GM19023 (cell line): ENCODE results near the gene PREP.

Experiments used
- ATAC-seq: cut with Tn5 transposase; IDR thresholded peaks from one replicate; pipeline ENCODE4 v1.9.1; 2021; ENCODE audit warnings: mild to moderate bottlenecking, moderate library complexity; ENCODE audit not compliant: unreplicated experiment

The PREP gene

DNA sequence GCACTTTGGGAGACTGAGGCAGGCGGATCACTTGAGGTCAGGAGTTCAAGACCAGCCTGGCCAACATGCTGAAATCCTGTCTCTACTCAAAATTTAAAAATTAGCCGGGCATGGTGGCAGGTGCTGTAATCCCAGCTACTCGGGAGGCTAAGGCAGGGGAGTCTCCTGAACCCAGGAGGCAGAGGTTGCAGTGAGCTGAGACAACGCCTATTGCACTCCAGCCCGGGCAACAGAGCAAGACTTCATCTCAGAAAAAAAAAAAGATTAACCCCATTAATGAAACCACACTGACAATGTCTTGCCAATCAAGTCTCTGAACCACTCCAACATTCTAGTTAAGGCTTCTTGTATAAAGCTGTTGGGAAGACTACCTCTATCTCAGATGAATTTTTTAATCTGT lies 4.0 kb downstream of the PREP start:
- ATAC-seq = no peak

DNA sequence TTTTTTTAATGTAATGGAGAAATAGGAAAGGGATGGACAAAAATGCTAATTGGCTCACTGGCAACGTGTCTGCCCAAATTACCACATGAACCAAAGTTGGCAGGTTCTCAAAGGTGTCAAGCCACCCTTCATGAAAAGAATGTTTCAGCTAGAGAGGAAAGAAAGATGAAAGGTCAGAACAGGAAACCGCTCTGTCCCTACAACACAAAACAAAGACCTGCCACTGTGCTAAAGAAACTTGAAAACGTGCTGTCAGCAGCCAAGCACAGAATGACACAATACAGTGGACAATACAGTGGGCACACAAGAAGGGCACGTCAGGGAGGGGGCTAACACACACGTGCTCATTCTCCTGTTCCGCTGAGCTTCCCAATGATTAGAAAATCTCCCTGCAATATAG lies 4.9 kb downstream of the PREP start:
- ATAC-seq = no peak

DNA sequence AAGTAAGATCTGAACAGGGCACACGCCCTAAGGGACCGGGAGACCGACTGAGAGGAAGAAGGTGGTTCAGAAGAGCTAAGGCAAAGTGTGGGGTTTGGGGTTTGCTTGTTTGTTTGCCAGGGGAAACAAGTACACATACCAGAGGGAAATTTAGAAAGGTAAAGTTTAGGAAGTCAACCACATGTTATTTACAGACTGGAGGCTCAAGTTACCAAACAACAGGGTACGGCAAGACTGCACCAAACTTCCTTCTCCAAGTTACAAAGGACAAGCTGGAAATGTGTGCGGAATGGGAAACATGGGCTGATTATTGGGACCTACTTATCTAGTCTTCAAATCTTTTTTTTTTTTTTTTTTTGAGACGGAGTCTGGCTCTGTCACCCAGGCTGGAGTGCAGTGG lies 11.2 kb downstream of the PREP start:
- no peak for ATAC-seq

DNA sequence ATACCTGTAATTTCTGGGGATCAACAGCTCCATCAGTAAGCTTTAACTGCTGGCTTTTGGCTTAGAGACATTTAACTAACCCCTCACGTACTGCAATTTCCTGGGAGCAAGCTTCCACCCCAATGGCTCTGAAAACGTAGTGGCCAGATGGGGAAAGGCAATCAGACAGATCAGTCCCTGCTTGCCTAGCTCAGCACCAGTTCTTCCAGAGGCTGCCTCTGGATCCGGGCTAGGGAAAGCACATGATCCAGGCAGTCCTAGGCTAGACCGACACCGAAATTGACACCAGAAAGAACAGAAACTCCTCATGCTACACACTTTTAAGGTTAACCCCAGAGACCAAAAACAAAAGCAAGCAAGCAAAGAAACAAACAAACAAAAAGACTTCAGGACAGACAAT lies 13.3 kb downstream of the PREP start:
- no peak for ATAC-seq

DNA sequence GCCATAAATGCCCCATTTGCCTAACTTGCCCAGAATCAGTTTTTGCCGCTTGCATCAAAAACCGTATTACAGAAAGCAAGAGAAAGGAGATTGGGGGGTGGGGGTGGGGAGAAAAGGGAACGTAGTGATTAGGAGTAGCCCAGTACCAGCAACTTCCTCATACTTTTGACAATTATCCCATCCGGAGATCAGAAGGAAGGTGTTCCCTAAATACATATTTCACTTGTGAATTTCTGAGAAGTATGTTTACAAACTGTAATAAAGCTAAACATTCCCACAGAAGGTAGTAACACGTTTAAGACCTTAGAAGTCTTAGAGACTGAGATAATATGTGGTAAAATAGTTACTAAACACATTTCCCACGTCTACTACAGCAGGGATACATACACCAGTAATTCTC lies 14.5 kb downstream of the PREP start:
- no peak for ATAC-seq

DNA sequence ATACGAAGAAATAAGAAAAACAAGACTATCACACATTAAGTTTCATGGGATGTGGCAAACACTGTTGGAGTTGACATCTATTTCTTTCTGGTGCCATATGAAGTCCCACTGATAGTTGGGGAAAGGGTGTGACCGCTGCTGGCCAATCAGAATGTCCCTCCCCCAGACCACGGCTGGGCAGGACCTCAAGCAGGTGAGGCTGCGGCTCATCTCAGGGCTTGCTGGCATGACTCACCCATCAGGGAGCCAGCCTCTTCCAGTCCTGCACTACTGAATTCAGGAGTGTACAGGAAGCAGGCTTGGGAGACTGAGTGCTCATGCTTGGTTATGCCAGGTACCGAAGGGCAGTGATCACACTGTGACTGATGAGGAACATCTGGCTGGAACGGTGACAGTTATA lies 18.9 kb downstream of the PREP start:
- ATAC-seq = no peak

DNA sequence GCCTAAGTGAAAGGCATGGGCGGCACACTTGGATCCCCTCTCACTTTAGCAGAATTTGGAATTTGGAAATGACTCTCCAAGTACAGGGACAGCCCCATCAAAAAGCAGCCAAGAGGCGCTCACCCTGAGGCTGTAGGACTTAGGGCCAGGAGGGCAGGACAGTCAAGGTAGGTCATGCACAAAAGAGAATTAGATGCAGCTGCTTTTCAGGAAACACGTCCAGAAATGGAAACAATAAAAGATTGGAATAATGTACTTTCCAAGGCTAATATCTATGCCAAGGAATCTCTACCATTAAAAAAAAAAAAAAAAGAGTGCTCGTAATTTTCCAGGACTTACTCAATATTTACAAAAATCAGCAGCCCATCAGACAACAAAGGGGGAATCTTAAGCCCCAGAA lies 19.9 kb downstream of the PREP start:
- no peak for ATAC-seq

DNA sequence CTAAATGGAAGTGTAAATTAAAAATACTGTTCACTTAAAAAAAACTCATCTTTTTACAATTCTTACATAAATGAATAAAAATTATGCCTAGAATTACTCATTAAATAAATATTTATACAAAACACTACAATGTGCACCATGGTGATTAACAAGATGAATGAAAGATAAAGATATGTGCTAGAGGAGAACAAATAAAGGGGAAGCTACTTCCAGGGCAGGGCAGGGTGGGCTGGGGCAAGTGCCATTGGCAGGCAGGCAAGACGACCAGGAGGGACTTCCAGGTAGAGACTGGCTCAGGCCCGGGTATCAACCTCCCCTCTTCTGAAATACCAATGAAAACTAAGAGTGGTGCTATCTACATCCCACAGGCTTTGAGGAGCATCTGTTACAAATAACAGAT lies 20.4 kb downstream of the PREP start:
- no peak for ATAC-seq

DNA sequence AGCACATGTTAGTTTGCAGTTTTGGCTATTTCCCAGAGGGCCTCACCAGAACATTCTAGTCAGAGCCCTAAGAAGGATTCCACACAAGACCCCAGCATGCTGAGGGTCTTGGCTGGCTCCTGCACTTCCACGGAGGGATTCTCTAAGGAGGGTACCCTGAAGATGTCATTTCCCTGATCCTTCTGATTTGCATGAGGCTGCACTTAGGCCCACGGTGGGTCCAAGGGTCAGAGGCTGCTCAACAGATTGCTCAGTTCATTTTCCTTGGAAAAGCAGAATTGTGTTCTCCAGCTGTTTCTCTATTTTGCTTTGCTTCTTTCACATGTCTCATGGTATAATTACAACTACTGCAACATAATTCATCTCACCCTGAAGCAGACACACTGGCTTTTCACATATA lies 22.2 kb downstream of the PREP start:
- no peak for ATAC-seq

DNA sequence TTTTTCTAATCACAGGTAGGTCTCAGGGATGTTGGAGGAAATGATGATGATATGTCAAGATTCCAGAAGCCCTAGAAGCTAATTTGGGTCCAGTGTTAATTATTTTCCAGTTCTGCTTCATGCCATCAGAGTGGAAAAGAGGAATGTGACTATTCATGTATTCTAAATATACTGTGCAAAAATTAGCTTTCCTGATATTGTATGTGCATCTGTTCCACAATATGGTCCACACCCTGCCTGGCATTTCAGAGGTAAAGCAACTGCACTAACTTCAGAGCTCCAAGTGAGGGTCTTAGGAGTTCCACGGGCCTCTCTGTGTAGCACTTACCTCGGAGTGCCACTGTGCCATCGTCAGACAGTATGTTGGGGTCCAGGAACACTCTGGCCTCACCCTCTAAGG lies 27.1 kb downstream of the PREP start:
- ATAC-seq = no peak

DNA sequence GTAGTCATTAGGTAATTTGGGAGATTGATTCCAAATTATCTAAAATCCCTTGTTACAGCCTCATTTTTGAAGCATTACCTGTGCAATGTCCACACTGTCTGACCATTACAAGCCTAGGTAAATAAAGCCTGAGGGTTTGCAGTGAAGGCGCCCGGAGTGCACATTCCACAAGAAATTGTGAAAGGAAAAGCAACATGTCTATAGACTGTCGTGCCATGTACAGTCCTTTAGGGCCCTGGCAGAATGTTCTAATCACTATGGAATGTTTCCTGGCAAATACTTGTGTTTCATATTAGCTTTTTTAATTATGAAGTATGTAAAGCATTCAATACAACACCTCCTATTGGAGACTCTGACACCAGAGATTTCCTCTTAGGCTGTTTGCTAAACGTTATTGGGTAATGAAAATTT lies 28.9 kb downstream of the PREP start:
- no peak for ATAC-seq

DNA sequence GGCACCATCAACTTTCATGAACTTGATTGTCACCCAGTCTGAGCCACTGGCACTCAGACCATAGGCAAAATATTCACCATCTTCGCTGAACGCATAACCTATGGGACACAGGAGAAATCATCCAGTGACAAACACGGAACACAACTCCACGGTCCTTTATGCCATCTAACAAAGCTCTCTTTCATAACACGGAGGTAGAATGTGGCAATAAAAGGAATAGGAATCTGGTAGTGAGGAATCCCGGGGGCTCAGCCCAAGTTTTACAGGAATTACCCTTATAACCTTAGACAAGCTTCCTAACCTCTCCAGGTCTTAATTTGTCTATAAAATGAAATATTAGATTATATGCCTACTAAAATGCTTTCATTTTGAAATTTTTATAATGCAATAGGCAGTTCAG lies 29.4 kb downstream of the PREP start:
- ATAC-seq = no peak

DNA sequence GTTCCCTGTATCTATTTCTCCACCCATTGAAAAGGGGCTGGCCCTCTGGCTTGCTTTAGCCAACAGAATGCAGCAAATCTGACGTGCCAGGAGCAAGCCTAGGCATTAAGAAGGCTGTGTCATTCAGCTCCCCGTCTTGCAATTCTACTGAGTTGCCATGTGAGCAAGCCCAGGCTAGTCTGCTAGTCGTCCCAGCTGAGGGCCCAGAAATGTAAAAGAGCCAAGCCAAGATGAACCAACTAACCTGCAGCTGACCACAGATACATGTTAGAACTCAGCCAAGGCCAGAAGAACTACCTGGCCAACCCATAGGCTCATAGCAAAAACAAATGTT lies 30.1 kb downstream of the PREP start:
- ATAC-seq = no peak

DNA sequence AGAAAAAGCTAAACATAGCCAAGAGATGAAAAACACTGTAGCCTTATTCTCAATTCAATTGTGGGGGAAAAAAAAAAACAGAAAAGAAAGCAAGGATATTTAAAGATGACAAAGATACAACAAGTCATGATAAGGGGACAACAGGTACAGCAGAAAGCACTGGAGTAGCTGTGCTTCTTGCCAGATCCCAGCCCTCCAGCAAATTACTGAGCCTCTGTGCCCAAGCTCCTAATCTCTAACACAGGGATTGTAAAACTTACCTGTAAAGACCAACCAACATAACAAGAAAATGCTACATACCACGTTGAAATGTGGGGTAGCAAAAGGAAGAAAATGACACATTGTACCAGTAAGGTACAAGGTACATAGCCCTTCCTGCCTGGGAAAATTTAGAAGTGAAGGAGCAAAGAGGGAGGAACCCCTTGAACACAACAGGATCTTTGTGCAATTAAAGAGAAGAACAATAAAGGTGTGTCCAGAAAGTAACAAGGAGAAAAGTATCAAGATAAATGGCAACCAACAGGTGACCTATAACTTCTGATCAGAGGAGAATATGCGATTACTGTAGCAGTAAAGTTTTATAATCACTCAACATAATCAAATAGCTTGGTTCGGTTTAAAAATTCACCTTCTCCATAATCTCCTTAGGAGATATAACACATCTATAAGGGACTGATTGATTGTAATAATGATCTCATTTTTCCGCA lies 30.6 kb downstream of the PREP start:
- no peak for ATAC-seq

DNA sequence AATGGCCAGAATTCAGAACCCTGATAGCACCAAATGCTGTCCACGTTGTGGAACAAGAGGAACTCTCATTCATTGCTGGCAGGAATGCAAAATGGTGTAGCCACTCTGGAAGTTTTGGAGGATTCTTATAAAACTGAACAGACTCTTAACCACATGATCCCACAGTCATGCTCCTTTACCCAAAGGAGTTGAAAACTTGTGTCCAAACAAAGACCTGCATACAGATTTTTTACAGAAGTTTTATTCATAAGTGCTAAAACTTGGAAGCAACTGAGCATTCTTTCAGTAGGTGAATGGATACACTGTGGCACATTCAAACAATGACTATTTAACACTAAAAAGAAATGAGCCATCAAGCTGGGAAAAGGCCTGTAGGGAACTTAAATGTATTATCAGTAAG lies 32.5 kb downstream of the PREP start:
- no peak for ATAC-seq

DNA sequence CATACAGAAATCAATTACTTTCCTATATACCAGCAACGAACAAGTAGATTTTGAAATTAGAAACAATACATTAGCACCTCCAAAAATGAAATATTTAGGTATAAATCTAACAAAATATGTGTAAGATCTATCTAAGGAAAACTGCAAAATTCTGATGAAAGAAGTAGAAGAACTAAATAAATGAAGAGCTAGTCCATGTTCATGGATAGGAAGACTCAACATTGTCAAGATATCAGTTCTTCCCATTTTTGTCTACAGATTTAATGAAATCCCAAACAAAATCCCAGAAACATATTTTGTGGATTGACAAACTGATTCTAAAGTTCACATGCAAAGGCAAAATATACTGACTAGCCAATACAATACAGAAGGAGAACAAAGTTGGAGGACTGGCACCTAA lies 33.7 kb downstream of the PREP start:
- no peak for ATAC-seq

DNA sequence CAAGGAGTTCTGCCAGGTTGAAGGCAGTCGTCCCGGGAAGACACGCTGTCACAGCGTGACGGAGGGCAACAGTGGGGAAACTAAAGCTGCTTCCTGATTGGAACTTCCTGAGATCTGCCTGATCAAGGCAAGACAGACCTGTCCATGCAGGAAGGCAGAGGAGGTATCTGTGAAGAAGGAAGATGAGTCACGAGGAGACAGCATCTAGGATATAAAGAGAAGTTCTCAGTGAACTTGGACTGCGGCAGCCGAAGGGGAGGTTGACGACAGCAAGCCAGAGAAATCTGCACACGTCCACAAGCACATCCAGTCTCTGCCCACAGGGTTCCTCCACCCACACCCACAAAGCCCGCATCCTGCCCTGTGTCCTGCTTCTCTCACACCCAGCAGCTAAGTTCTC lies 38.6 kb downstream of the PREP start:
- no peak for ATAC-seq

DNA sequence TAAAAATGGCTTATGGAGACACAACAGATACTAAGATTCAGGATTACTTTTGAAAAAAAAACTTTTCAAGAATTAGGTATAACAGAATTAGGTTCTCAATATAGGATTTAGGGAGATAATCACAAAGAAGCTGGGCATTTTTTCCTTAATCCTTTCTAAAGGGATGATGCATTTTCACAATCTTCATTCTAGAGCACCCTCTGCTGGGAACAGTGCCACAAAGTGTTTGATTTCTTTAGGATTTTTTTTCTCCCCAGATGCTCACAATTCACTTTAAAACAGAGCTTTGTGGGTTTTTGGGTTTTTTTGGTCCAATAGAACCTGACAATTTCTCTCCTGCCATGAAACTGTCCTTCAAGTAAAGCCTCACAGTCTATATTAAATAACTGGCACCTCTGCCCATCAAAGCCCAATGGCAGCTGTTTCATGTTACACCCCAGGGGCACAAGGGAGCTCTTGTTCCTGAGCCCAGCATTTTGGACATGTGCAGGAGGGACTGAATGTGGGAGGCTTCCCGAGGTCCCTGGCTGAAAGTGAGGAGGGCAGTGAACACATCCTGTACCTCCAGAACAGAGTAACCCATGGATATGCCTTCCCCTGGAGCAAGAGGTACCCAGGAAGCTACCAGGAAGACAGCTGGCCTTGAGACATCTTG lies 39.7 kb downstream of the PREP start:
- ATAC-seq = no peak

DNA sequence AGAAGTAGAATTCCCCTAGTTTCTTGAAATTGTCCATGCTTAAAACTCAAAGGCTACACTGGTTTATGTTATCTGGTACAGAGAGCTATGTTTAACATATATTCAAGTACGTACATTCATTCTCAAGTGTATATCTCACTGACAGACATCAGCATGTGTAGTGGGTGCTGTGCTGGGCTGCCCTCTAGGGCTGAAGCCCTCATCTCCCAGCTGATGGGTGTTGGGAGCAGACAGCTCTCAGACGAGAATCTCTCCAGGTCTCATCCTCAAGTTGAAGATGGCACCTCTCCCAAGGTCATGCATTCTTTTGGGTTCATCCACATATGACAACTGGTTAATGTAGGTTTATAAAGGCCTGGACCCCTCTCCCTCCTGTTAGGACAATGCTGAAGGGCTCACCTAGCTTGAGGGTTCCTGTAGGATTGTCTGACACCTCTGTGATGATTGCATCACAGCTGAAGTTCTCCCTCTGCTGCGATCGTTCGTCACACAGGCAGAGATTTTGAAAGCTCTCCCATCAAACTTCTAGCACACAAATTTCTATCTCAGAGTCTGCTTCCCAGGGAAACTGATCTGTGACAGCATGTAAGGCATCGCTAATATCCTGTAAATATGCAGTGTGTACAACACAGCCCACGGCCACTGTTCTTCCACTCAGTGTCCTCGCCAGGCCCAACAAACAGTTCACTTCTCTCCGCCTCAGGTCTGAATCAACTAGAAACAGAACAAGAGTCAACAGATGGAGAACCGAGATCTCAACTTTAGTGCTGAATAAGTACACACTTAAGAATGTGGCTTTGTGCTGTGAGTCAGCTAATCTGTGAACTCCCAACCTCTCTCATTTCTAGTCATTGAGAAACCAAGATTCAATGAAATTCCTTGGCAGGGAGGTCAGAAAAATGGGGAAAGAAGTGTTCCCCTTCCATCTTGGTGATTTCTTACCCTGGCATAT lies 43.2 kb downstream of the PREP start:
- ATAC-seq = peak; percentile 64

DNA sequence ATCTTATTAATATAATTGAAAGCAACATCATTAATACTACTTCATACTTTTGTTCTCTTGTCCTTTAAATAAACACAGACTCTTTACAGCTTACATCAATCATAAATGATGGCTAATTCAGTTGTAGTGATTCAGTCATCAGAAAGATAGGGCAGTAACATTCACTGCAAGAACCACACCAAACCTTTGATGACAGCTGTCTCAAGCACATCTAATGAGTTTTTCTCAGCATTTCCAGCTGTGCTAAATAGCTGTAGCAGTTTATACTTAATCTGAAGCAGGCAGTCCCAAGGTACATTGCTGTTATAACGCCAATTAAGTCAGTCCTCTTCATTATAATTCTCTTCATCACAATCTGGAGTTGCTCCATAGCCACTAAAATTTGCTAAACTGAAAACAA lies 45.7 kb downstream of the PREP start:
- ATAC-seq = no peak

DNA sequence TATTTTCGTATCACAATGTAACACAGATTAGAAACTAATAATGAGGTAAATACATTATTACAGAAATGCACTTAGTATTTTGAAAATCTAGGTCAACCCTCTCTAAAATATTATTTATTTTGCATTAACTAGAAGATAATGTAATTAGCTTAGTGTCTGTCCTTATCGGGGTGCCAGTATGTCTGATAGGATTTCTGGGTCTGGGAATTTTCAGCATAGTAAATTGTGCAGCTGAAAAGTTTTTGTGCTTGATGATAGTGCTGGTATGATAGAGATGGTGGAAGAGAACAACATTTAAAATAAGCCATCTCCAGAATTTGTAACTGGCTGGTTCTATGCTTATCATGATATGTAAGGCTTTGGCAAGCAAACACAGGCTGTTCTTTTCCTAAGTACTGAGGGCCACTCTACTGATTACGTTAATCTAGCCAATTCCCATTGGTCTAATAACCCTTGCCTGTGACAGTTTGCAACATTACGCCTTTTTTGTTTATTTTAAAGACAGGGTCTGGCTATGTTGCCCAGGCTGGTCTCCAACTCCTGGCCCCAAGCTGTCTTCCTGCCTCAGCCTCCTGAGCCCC lies 50.8 kb downstream of the PREP start:
- no peak for ATAC-seq

DNA sequence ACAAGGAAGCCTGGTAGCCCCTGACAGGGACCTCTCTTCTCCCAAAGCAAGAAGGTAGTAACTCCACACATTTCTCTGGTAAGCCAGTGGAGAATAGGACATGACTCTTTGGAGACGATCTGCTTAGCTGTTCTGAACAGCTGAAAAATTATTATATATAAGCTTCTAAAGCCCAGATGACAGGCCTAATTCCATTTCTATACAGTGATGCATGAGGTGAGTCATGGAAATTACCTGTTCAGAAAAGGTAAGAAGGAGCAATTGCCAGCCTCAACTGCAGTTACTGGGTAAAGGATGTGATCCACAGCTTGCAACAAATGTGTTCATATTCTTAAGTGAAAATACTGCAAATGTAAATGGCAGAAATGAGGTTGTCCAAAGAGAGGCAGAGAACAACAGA lies 54.0 kb downstream of the PREP start:
- ATAC-seq = no peak
